22Rv1 (cell line): Measurements from ENCODE around the gene ACBD5.

Source experiments
- ZFX ChIP-seq: fragments of 450-650 bp; IDR thresholded peaks from 2 replicates; pipeline ENCODE4 v1.6.1; 2017; ENCODE audit warnings: antibody characterized with exemption, borderline replicate concordance
- TF ChIP-seq, protein P1 (sequence below): fragments of 450-650 bp; IDR thresholded peaks from 2 replicates; pipeline ENCODE4 v1.5.1; 2017; ENCODE audit warnings: mild to moderate bottlenecking

DNA sequence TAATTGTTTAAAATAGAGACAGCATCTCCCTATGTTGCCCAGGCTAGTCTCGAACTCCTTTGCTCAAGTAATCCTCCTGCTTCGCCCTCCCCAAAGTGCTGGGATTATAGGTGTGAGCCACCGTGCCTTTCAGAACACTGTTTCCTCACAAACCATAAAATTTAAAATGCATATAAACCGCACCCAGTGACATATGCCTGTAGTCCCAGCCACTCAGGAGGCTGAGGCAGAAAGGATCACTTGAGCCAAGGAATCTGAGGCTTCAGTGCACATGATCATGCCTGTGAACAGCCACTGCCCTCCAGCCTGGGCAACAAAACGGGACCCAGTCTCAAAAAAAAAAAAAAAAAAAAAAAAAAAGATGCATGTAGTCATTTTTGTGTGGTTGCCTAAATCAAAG is 36.8 kb downstream of the ACBD5 start:
- TF ChIP-seq, protein P1, sequence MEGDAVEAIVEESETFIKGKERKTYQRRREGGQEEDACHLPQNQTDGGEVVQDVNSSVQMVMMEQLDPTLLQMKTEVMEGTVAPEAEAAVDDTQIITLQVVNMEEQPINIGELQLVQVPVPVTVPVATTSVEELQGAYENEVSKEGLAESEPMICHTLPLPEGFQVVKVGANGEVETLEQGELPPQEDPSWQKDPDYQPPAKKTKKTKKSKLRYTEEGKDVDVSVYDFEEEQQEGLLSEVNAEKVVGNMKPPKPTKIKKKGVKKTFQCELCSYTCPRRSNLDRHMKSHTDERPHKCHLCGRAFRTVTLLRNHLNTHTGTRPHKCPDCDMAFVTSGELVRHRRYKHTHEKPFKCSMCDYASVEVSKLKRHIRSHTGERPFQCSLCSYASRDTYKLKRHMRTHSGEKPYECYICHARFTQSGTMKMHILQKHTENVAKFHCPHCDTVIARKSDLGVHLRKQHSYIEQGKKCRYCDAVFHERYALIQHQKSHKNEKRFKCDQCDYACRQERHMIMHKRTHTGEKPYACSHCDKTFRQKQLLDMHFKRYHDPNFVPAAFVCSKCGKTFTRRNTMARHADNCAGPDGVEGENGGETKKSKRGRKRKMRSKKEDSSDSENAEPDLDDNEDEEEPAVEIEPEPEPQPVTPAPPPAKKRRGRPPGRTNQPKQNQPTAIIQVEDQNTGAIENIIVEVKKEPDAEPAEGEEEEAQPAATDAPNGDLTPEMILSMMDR, result no peak
- no peak for TF ChIP-seq ZFX
